HG03442 (cell line): ENCODE measurements around the gene DISC1.

ENCODE experiments used
- ATAC-seq: cut with Tn5 transposase; IDR thresholded peaks from one replicate; pipeline ENCODE4 v1.9.1; 2021; ENCODE audit warnings: mild to moderate bottlenecking, moderate library complexity; ENCODE audit not compliant: unreplicated experiment

Gene DISC1

GRCh38 chr1:231842441-231842840 lies 215.9 kb downstream of the DISC1 start:
- ATAC-seq, result no peak

GRCh38 chr1:231844986-231845502 lies 218.5 kb downstream of the DISC1 start:
- ATAC-seq, result no peak

GRCh38 chr1:231847612-231848397 lies 221.2 kb downstream of the DISC1 start:
- ATAC-seq, result no peak

DNA sequence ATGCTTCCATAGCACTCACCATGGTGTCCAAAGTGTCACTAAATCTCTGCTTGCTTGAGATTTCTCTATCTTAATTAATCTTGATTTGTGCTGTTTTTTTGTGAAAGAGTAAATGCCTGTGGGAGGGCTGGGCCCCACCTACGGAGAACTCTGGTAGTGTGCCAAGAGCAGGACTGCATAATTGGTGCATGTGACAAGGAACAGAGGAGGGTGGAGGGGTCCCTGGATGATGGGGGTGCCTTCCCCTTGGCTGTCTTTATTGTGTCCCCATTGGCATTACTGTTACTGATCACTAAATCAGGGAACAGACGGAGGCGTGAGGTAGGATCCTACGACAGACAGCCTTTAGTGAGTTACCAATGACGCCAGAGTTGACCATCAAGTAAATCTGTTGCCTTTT lies 223.4 kb downstream of the DISC1 start:
- ATAC-seq, result no peak

DNA sequence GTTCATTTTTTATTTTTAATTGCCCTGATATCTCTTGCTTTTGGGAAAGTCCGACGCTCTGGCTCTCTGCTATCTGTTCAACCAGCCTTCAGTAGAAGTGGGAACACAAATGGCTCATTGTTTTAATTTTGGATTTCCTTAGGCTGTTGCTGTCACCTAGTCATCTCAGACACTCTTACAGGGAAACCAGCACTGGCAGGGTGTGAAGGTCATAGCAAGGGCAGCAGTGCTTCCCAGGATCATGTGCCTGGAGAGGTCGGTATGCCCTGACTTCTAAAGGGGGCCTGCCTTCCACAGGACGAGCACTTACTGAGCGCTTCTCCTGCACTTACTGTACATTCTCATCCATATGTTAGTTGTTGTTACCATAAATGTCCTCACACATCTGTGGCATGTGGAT lies 224.2 kb downstream of the DISC1 start:
- no peak for ATAC-seq

GRCh38 chr1:231853588-231854207 lies 227.1 kb downstream of the DISC1 start:
- no peak for ATAC-seq

DNA sequence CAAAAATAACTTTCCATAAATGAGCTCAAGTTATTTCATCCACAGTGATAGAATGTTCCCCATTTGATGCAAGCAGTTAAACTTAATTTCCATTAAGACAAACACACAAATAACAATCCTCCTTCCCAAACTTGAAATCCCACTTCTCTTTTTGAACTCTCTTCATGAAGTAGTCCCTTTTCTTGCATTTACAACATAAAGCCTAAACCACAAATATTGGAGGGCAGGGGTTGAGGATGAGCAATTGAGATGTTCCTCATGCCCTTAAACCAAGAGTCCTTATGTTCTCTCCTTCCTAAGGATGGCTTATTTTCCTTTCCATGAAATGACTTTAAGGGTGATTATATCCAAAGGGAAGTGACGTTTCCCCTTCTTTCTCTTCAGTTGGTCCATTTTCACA lies 228.8 kb downstream of the DISC1 start:
- ATAC-seq, result no peak

GRCh38 chr1:231855926-231856325 lies 229.3 kb downstream of the DISC1 start:
- ATAC-seq, result no peak

DNA sequence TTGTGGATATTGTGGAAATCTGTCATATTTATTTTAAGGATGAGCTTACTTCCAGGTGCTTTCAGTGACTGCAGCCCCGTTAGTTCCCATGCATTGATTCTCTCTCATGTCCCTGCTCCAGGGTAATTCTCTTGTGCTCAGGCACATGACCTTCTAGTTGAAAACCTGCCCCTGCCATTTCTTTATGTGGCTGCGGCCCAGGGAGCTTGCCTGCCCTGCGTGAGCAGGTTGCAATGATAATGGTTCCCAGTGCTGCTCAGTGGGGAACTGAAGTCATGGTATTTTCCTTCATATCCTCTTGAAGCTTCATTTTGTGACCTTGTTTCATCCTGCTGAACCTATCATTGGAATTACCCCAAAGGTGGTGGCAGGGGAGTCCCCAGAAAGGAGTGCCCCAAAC lies 229.8 kb downstream of the DISC1 start:
- no peak for ATAC-seq

GRCh38 chr1:231856894-231857293 lies 230.3 kb downstream of the DISC1 start:
- ATAC-seq, result no peak

GRCh38 chr1:231857609-231858135 lies 231.1 kb downstream of the DISC1 start:
- ATAC-seq, result no peak

DNA sequence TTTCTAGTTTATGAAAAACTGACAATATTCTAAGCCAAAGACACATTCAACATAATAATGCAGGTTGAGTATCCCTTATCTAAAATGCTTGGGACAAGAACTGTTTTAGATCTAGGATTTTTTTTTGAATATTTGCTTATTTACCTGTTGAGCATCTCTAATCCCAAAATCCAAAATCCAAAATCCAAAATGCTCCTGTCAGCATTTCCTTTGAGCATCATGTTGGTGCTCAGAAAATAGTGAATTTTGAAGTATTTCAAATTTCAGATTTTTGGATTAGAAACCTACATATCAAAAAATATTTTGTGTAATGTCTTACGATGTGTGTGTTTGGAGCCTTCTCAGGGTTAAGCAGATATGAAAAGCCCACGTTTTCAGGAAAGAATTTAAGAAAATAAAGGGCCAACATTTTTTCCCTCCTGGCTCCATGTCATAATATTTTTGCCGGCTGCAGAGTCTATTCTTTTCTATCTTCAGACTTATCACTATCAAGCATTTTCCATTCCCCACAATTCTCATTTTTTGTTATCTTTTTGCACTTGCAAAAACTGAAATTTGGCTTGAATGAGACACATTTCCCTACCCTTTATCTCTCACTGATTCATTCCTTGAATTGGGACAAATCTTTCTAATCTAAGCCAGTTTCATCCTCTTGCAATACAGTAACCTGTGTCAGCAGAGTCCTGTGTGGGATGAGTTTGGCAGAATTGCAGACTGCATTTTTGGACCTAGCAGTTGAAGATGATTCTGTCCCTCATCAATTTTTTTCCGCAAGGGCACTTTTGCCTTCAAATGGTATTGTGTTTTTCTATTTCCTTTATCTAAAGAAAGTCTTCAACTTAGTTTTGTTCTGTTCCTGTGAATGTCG lies 233.9 kb downstream of the DISC1 start:
- no peak for ATAC-seq

DNA sequence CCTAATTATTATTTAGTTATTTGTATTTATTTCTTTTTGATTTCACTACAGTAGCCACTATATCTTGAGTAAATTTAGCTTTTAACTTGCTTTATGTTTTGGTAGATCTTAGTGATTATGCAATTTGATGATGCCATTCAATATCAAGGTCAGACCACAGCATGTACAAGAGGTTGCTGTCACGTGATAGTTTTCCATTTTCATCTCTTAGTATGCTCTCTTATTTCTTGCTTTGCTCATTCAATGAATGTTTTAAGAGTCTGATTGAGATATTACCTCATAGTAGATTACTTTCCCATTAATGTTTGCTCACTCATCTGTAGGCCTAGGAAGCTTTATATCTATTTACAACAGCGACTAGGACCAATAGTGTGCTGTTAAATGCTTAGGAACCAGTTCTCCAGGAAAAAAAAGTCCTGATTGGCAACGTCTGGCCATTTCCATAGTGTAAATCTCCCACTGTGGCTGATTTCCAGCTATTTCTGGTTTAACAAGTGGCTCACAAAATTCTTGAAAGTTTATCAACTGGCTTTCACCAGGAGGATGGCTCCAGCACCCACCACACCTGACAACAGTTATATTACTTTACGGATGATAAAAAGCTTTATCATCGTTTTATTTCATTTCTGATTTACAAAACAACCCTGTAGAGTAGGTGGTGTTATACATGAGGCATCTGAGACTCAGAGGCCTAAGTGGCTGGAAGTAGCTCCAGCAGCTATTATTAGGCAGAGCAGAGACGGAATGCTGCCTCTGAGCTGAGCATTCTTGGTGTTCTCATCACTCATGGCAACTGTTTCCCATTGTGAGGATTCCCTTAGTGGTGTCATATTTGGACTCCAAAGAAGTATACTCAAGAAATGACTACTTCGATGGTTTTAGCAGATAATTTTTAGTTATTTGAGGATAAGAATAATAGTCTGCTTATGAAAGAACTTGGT lies 235.2 kb downstream of the DISC1 start:
- no peak for ATAC-seq

DNA sequence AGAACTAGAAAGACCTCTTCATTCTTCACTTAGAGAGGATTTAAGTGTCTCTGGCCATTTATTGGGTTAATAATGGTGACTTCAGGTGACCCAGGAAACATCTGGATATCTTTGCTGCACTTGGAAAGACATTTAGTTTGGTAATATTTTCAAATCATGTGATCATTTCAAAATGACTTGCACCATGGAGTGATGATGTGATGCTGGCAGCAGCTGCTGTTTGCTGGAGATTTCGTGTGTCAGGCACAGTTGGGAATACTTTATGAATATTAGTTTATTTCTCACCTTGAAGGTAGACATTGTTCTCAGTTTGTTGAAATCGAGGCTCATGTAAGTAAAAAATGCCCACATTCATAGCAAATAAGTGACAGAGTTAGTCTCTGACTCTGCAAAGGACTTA lies 236.0 kb downstream of the DISC1 start:
- no peak for ATAC-seq

DNA sequence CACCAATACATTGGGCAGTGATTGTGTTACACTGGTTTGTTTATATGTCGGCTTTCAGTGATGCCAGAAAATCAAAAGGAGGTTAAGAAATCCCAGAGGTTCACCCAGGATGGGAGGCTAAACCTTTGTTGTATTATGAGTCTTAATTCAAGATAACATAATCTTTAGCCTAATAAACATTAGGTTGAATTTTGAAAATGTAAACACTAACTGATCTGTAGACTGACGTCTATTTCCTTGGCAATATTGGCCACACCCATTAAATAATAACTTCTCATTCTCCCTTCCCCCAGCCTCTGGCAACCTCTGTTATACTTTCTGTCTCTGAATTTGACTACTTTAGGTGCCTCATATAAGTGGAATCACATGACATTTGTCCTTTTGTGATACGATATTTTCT lies 238.7 kb downstream of the DISC1 start:
- no peak for ATAC-seq

DNA sequence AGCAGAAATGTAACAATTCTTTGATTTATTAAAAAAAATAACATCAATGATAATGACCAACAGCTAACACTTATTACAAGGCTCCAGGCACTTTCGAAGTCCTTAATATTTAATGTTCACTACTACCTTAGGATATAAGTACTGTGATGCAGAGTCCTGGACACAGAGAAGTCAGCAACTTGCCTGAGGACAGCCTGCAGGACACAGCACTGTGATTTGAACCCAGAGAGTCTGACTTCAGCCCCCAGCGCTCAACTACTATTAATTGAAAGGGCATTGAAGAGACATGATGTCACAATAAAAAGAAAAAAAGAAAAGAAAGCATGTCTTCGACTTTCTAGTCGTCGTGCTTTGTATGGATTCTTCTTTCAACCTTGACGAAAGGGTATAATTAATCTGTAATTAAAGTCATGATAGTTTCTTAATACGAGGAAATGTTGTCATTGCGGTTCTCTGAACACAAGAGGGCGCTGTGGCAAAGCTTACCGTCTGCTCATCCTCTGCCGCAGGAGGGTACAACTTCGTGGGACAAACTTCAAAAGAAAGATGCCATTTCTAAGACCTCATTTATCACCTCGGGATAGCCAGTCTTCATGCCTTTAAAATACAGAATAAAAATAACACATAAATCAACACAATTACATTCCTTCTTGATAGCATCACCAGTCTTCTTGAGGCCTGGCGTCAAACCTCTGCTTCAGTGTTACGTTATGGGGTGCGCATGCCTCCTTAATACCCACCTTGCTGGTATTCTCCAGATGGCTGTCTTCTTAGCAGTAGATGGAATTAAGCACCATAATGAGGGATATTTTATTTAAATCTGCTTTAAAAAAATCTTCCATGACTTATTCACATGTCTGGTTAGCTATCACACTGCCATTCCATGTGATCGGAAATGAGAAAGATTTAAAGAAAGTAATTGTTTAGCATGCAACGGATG lies 240.1 kb downstream of the DISC1 start:
- ATAC-seq, result no peak

GRCh38 chr1:231867607-231868006 lies 241.0 kb downstream of the DISC1 start:
- no peak for ATAC-seq

DNA sequence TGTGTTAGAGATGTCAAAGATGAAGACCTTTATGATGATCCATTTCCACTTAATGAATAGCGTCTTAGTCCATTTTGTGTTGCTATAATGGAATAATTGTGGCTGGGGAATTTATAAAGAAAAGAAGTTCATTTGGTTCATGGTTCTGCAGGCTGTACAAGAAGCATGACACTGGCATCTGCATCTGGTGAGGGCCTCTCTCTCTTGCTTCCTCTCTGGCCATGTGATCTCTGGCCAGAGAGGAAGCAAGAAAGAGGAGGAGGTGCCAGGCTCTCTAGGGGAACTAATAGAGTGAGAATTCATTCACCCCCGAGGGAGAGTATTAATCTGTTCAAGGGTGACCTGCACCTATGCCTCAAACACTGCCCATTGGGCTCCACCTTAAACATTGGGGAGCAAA lies 242.8 kb downstream of the DISC1 start:
- ATAC-seq, result no peak

GRCh38 chr1:231871471-231871870 lies 244.9 kb downstream of the DISC1 start:
- no peak for ATAC-seq
